ENCODE measurements around the gene CHL1.
"Not testable (repeated sequence)": the region's sequence is repeated elsewhere in the genome, so short reads cannot be mapped to it uniquely, and the experiment has no call there.

CHL1 gene

DNA sequence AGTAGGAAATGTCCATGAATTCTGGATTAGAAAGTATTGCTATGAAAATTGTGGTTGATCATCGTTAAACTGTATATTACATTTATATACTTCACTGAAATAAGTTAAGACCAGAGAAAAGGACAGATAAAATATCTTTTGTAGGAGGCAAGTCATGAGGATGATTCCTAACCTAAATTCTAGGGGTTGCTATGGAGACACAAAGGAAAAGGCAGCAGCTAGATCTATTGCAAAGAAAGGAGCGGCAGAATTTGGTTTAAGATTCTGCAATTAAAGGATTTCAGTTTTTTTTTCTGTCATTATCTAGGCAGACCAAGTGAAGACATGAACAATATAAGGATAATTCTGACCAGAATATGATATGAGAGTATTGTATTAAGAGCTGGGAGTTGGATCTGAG, 136.1 kb downstream of the CHL1 start:
- no peak for DNase-seq (ENCODE audit: low read depth)

DNA sequence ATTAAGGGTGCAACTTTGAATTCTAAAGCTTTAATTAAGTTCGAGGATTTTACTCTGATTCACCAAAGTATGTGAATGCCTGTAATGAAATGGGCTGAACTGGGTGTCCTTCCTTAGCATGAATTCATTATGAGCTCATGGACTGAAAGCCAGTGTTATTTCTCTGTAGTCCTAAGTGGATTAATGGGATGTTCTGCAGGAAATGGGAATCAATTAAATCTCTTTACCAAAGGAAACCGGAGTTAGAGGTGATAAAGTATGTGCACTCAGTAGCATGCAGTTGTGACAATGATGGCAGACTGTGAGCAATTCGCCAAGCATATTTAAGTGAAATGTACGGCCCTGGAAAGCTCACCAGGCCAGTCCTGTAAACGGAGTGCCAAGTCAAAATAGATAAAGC, 138.7 kb downstream of the CHL1 start:
- no peak for DNase-seq (ENCODE audit: low read depth)

DNA sequence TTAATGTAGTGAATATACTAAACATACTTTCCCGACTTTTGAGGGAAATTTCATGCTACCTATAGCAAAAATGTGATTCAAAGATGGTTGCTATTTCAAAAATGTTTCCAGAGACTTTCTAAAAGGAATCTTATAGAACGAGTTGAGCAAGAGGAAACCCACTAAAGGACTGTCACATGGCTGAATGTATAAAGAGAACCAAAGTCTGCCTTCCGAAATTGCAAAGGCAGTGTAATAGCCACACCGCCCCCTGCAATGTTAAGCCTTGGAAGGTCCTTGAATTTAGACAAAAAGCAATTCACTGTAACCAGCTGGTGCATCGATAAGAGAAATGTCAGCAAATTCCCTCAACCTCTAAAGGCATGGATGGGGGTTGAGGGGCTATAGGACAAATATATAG, 142.8 kb downstream of the CHL1 start:
- DNase-seq (ENCODE audit: low read depth), result no peak

DNA sequence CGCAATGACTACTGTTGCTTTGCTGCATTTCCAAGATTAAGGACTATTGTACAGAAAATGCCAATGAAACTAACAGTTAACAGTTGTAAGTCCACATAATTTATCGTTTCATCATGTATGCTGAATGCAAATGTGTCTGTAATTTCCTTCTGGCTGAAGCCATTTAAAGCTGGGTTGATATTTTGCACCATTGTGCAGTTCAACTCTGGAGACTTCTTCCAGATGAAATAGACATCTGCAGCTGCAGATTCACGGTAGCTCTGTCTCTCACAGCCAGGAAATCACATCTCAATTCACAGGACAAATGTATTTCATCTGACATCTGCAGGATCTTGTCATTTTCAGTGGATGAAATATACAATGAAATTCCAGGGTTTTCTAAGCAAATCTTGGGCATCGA, 145.4 kb downstream of the CHL1 start:
- DNase-seq (ENCODE audit: low read depth), result no peak

DNA sequence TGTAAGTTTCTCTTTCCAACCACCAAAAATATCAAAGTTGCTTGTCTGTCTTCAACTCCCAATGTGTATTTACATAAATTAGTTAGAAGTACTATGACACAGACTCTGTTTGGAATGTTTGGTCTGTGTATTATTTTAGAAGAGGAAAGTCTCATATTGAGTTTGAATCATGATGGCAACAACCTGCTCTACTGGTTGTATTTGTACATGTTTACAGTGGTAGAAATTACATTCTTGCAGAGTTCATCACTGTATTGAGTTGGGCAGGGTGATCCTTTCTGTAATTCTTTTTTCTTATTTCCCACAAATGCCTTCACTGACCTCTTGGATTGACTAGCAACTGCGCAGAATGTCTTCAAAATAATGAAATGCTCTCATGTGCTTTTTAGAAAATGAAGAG, 149.6 kb downstream of the CHL1 start:
- DNase-seq (ENCODE audit: low read depth), result no peak

DNA sequence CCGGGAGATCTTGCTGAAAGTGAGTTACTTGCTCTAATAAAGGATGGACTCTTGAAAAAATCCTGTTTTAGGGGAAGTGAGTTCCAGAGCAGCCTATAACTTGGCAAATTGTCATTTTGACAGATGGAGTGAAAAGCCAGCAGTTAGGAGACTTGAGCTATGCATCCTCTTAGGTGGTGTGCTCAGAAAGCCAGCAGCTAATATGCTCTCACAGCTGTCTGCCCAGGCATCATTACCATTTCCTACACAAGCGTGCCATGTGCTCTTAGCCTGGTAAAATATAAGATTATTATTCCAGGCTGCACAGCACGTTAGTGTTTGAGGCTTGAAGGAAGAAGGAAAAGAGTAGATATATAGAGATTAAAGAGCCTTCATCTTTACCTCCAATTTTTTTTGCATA, 151.0 kb downstream of the CHL1 start:
- DNase-seq (ENCODE audit: low read depth), result no peak

DNA sequence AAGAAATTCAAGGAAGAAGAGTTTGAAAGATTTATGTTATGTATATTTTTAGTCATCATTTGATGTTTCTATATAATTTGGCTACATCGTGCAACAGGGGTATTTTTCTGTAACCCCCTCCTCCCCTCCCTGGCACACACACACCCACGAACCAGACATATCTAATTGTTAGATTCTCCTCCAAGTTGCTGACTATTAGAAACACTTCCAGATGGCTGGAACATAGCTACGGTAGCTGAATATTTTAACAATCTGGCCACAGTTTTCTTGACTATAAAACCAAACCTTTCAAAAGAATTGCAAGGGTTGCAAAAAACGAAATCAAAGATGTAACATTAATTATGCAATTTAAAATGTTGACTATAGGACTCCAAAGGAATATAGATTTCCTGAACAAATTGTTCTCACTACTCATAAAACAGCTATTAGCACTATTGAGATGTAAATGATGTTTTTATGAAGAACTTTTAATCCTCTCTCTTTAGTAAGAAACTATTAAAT, 154.4 kb downstream of the CHL1 start:
- DNase-seq (ENCODE audit: low read depth), result no peak

DNA sequence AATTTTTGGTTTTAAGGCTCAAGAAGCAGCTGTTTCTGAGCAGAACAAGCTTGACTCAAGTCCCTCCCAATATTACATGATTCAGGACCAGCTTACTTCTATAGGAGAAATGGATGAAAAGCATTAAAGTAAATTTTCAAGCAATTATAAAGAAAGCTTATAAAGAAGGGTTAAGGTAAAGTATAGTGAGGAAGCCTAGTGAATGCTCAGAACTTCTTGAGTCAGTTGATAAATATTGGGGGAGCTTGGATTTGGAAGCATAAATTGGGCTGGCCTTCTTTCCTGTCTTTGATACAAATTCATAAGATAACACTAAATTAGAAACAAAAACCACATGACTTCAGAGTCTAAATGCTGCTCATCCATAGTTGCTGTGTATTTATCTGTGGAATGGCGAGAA, 156.0 kb downstream of the CHL1 start:
- DNase-seq (ENCODE audit: low read depth), result no peak

DNA sequence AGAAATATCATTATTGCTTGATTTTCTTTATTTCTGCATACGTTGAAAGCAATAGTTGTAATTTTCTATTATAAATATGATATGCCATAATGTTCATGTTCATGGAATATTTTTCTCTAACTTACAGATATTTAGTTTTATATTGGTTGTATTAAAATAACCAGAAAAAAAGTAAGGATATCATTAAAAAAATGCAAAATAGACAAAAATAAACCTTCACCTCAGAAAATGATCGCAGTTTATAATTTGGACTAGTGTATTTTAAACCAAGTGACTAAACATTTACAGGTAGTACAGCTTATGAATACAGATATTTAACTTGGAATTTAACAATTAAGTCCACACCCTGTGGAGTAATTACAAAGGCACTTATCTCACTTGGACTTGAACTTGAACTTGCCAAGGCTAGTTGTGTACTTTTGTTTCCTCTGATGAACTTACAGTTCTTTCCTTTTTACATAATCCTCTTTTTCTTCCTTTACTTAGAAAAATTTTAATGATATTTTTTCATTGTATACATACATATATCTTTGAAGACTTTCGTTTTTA, 156.7 kb downstream of the CHL1 start:
- DNase-seq (ENCODE audit: low read depth), result no peak

DNA sequence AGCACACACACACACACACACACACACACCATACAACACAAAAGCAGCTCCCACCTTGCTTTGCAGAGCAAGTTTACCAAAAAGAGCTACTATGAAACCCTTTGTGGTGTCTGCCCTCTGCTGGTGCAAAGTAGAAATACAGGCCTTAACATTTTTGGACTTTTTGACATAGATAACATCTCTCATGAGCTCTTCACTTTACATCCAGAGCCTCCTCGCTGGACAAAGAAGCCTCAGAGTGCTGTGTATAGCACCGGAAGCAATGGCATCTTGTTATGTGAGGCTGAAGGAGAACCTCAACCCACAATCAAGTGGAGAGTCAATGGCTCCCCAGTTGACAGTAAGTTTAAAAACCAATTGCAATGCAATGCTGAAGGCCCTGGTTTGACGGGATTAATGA, 157.9 kb downstream of the CHL1 start:
- DNase-seq (ENCODE audit: low read depth), result no peak

DNA sequence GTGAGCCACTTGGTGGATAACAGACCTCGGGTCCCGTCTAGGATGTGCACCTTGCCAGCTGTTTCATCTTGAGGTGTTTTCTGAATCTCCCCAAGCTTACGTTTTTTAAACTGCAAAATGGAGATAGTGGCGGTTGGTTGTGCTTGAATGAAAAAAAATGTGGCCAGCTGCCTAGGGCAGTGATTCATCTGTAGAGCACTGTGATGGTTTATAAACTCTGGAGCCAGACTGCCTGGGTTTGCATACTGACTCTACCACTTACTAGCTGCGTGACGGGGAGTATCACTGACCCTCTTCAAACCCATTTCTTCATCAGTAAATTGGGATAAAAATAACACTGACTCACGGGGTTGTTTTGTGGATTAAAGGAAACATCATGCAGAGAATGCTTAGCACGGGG, 159.1 kb downstream of the CHL1 start:
- DNase-seq (ENCODE audit: low read depth), result no peak

DNA sequence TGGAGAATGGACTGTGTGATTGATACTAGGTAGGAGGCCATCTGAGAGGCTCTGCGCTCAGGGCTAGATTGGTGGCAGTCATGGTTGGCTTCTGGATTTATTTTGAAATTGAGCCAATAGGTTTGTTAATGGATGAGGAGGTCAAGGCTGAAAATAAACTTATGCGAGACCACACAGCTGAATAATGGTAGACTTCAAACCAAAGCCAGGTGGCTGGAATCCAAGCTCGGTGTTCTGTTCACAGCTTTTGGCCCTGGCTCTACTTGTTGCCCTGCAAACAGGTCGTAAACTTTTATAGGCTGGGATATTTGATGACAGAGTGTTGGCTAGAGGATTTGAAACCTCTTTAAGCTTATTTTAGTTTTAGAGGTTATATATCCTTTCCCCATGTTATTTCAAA, 160.4 kb downstream of the CHL1 start:
- no peak for DNase-seq (ENCODE audit: low read depth)

DNA sequence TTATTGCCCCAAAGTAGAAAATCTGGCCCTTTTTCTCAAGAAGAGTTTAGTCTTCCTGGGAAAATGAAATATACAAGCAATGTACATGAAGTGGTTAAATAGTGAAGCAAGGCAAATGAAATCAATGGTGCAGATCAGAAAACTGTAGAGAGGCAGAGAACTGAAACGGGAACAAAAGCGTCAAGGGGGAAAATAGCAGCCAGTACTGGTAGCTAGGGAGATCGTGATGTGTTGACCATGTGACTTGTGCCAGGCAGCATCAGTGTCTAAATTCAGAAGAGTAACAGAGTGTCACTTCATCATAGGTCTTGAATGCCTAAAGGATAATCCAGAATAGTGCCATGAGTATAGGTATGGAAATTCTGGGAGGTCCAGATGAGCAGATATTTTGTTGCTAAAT, 163.1 kb downstream of the CHL1 start:
- DNase-seq (ENCODE audit: low read depth), result no peak

DNA sequence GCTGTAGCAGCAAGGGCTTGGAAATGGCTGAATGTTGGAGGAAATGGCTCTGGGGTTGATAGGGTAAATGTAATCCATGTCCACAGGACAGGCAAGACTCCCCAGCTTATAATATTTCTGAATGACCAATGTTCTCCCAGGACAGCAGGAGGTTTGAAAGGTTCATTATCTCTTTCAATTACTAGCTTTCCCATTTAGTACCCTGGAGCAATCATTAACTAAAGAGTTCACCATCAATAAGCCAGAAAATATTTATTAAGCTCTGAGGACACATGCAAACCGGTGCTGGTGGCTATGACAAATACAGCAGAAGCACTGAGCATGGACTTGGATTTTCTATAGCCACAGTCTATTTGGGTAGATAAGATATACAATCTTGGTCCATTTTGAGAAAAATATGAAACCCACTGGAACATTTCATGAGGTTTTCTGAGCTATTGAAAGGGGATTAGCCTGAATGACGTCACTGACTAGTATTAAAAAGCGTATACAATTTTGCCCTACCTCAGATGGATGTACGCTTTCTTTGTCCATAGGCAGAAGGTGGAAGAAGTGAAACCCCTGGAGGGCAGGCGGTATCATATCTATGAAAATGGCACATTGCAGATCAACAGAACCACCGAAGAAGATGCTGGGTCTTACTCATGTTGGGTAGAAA, 166.2 kb downstream of the CHL1 start:
- no peak for DNase-seq (ENCODE audit: low read depth)

DNA sequence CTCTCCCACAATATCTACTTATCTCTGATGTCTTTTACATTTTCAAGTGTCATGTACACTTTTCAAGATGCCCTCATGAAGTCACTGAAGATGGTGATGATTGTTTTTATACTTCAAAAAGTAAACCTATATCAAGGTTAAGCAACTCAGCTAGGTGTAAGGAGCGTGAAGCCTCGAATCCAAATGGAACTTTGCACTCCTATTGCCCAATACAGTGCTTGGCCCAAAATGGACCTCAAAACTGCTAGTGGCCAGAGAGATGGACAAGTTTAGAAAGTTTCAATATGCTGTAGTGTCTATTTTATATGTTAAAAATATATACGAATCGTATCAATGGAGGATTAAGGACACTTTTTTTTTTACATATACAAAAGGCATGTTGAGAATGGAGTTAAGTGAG, 167.7 kb downstream of the CHL1 start:
- no peak for DNase-seq (ENCODE audit: low read depth)

DNA sequence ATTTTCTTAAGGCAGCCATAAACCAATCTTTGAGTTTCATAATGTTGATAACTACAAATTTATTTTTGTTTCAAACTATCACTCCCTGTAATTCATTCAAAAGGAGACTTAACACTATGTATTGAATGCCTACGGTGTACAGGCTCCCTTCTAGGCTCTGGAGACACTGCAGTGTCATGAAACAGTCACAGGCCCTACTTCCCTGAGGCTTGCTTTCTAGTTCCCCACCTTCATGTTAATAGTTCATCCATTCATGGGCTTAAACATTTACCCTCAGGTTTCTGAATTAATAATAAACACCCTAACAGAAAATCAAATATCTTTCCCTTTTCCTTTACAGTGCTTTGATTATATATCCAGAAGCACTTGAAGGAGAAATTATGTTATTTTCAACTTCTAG, 168.7 kb downstream of the CHL1 start:
- no peak for DNase-seq (ENCODE audit: low read depth)

DNA sequence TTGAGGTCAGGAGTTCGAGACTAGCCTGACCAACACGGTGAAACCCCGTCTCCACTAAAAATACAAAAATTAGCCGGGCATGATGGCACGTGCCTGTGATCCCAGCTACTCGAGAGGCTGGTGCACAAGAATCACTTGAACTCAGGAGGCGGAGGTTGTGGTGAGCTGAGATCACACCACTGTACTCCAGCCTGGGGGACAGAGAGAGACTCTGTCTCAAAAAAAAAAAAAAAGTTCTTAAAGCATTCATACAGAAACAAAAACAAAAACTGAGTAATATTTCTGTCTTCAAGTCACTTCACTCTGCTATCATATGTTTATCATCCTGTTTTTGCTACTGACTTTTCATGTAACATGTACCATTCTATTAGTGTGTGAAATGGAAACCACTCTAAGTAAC, 169.7 kb downstream of the CHL1 start:
- not testable (repeated sequence) for DNase-seq (ENCODE audit: low read depth)

DNA sequence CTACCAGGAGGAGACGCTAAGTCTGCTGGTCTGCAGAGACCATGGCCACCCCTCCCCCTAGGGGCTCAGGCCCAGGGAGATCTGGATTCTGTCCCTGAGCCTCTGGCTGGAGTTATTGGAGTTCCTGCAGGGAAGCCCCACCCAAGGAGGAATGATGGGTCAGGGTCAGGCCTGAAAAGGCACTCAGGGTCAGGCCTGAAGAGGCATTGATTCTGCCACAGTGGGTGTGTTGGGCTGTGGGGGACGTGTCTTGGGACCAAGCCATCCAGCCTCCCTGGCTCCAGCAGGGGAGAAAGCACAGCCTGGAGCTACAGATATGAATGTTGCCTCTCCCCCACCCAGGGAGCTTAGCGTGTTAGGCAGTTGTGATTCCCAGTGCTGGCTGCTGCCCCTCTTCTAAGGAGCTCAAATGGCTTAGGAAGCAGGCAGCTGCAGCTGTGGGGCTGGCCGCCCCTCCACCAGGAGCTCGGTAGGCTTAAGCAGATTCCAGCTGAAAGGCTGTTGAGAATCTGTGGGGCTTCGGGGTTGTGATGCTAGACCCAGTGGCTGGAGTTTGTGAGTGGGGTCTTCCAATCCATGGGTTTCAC, 176.7 kb downstream of the CHL1 start:
- DNase-seq (ENCODE audit: low read depth), result no peak

DNA sequence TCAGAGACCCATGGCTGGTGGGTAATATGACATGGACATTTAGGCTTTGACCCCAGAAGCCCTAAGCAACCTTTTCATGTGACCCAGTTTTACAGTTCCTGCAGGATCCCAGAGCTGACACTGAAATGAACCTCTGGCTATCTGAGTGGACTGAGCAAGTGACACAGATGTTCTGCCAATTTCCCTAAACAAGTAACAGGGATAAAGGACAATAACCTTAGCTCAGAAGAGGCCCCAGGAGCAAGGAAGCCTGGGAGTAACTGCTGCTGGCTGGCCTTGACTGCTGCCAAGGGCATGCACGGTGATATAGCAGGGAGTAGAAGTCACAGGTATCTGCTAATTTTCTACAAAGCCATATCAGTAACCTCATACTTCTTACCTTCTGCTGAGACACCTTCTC, 177.9 kb downstream of the CHL1 start:
- no peak for DNase-seq (ENCODE audit: low read depth)

DNA sequence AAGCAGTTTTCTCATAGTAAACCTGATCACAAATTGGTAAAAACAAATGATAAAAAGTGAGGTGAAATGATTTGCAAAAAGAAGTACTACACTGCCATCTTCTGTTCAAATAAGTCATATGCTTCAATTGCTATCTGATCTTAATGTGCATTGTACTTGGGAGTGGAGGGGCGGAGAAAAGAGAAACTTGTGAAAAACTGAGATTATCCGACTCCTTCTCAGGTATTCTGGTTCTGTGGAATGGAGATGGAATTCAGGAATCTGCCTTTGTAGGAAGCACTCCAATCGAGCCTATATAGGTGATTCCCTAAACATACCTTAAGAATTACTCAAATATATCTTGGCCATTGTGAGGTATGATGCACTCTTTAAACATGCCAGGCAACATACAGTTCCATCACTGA, 180.6 kb downstream of the CHL1 start:
- no peak for DNase-seq (ENCODE audit: low read depth)

DNA sequence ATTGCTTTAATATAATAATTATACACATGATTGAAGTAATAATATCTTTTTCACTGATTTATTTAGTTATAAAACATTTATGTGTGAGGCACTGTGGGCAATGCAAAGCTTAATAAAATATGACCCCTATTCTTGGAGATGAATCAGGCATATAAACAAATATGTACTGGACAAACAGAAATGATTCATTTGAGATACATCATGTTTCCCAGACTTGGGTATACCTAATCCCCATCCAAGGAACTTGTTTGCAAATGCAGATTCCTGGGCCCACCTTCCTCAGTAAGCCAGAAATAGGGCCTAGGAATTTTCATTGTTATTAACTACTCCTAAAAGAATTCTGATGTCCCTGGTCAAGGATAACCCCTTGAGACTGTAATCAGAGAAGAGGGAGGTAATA, 184.2 kb downstream of the CHL1 start:
- DNase-seq (ENCODE audit: low read depth), result no peak

DNA sequence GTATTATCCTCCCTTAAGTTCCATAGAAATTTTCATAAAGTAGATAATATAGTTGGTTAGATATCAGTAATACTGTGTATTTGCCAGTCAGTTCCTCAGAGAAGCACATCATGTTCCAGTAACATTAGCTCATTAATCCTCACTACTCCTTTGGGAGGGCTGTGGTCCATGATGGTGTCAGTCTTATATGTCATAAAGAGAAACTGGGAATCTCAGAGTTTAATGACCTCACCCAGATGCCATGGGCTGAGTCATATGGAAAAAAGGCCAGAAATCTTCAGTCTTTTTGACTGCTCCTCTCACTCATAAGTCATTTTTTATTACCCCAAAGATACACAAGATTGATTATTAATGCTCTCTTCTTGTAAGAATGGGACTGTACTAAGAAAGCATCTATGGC, 188.6 kb downstream of the CHL1 start:
- no peak for DNase-seq (ENCODE audit: low read depth)

DNA sequence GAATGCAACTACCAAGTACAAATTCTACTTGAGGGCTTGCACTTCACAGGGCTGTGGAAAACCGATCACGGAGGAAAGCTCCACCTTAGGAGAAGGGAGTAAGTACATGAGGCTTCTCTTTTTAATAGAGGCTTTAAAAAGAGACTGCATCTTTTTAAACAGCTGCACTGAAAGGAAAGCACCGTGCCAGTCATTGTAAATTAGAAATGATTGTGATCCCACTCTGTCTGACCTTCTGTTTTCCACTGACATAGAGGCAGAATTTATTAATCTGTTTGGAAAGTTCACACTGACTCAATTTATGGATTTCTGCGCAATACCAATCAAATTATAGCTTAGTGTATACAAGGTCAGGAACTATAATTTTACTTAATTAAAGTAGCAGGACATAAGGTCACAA, 198.2 kb downstream of the CHL1 start:
- no peak for DNase-seq (ENCODE audit: low read depth)

DNA sequence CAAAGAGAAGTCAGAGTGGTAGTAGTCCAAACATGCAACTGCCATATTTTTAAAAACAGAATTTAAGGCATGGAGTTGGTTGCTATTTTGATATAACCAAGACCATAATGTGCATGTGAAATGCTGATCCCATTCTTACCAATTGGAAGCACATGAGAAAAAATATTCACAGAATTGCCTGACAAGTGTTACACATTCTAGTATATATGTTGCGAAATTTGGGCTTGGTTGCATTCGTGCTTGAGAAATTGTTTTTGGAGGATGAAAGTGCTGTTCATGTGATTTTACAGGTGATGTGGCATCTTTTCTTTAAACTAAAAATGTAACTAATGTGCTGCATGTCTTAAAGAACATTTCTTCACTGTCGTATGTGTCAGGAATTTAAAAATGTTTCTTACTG, 199.7 kb downstream of the CHL1 start:
- no peak for DNase-seq (ENCODE audit: low read depth)

Data from stimulated activated CD8-positive, alpha-beta memory T cell treated with anti-CD3 and anti-CD28 coated beads, Interleukin-7, amount 100 ng/mL, for 24 hours (primary cell).